HEK293 (cell line): Measurements from ENCODE around the gene CLIC3.

Experiments
- CTCF ChIA-PET: fragments of 350-600 bp; formaldehyde crosslinking; extraction: SDS; loops from one replicate; lab custom pipeline; 2021; ENCODE audit warnings: antibody characterized with exemption; lab: Yijun Ruan, JAX
- POLR2A ChIA-PET: fragments of 300-600 bp; formaldehyde crosslinking; extraction: SDS; loops from one replicate; lab custom pipeline; 2020; ENCODE audit warnings: antibody characterized with exemption, inconsistent platforms; lab: Yijun Ruan, JAX
- H3K27ac ChIP-seq: fragments of 200-500 bp; sonication (Bioruptor generic); 2 replicates; pipeline ENCODE4 v1.5.1; 2014; ENCODE audit warnings: low read depth, low read length, control low read depth, inconsistent platforms; ENCODE audit errors: extremely low read depth
- H3K36me3 ChIP-seq, 2 experiments: fragments of 200-500 bp in 1 of 2; sonication (Bioruptor generic) in 1 of 2; 1 replicate in 1 of 2; 2 replicates in 1 of 2; pipeline ENCODE4 v1.5.1; 2014 to 2017; ENCODE audit warnings: inconsistent platforms in 2 of 2, low read length in 2 of 2; ENCODE audit not compliant: control insufficient read depth in 2 of 2, insufficient read depth in 1 of 2
- H3K4me1 ChIP-seq: fragments of 200-500 bp; sonication (Bioruptor generic); 2 replicates; pipeline ENCODE4 v1.5.1; 2014; ENCODE audit warnings: mild to moderate bottlenecking, low read length, inconsistent platforms; ENCODE audit not compliant: control insufficient read depth, insufficient read depth
- H3K4me3 ChIP-seq: 2 replicates; pipeline ENCODE4 v1.5.1; 2011; ENCODE audit warnings: low read depth, mild to moderate bottlenecking, control low read depth, low read length, moderate library complexity
- H3K9me3 ChIP-seq: fragments of 200-500 bp; sonication (Bioruptor generic); 2 replicates; pipeline ENCODE4 v1.5.1; 2014; ENCODE audit warnings: low read depth, low read length, inconsistent platforms; ENCODE audit not compliant: control insufficient read depth, insufficient read depth
- BCL6B ChIP-seq: fragments of 450-650 bp; formaldehyde crosslinking; IDR thresholded peaks from 2 replicates; pipeline ENCODE4 v1.5.1; 2017; ENCODE audit warnings: missing biosample characterization, missing genetic modification characterization
- EGR2 ChIP-seq: fragments of 450-650 bp; formaldehyde crosslinking; IDR thresholded peaks from 2 replicates; pipeline ENCODE4 v1.5.1; 2016; ENCODE audit warnings: low read depth, missing biosample characterization, missing genetic modification characterization
- GLIS2 ChIP-seq: fragments of 450-650 bp; formaldehyde crosslinking; IDR thresholded peaks from 2 replicates; pipeline ENCODE4 v1.5.1; 2016; ENCODE audit warnings: missing biosample characterization, missing genetic modification characterization
- HIC1 ChIP-seq: fragments of 450-650 bp; formaldehyde crosslinking; IDR thresholded peaks from 2 replicates; pipeline ENCODE4 v1.5.1; 2016; ENCODE audit warnings: missing biosample characterization, missing genetic modification characterization
- SP3 ChIP-seq: fragments of 450-650 bp; formaldehyde crosslinking; IDR thresholded peaks from 2 replicates; pipeline ENCODE4 v1.5.1; 2016; ENCODE audit warnings: missing biosample characterization, missing genetic modification characterization
- SP7 ChIP-seq: fragments of 450-650 bp; formaldehyde crosslinking; IDR thresholded peaks from 2 replicates; pipeline ENCODE4 v1.5.1; 2016; ENCODE audit warnings: missing biosample characterization, missing genetic modification characterization
- ZFHX2 ChIP-seq: fragments of 450-650 bp; formaldehyde crosslinking; conservative IDR thresholded peaks from 2 replicates; pipeline ENCODE4 v1.5.1; 2016; ENCODE audit warnings: missing biosample characterization, missing genetic modification characterization
- ZNF133 ChIP-seq: fragments of 450-650 bp; formaldehyde crosslinking; IDR thresholded peaks from 2 replicates; pipeline ENCODE4 v1.5.1; 2016; ENCODE audit warnings: missing biosample characterization, missing genetic modification characterization
- ZNF157 ChIP-seq: fragments of 450-650 bp; formaldehyde crosslinking; IDR thresholded peaks from 2 replicates; pipeline ENCODE4 v1.5.1; 2016; ENCODE audit warnings: missing biosample characterization, missing genetic modification characterization
- ZNF239 ChIP-seq: fragments of 450-650 bp; formaldehyde crosslinking; IDR thresholded peaks from 2 replicates; pipeline ENCODE4 v1.5.1; 2016; ENCODE audit warnings: missing biosample characterization, missing genetic modification characterization
- ZNF280C ChIP-seq: fragments of 450-650 bp; formaldehyde crosslinking; IDR thresholded peaks from 2 replicates; pipeline ENCODE4 v1.5.1; 2016; ENCODE audit warnings: missing biosample characterization, missing genetic modification characterization
- ZNF449 ChIP-seq: fragments of 450-650 bp; formaldehyde crosslinking; IDR thresholded peaks from 2 replicates; pipeline ENCODE4 v1.5.1; 2017; ENCODE audit warnings: missing biosample characterization, mild to moderate bottlenecking, missing genetic modification characterization, moderate library complexity
- ZNF521 ChIP-seq: fragments of 450-650 bp; formaldehyde crosslinking; IDR thresholded peaks from 2 replicates; pipeline ENCODE4 v1.5.1; 2017; ENCODE audit warnings: missing biosample characterization, mild to moderate bottlenecking, missing genetic modification characterization
- ZNF660 ChIP-seq: fragments of 450-650 bp; IDR thresholded peaks from 2 replicates; pipeline ENCODE4 v1.5.1; 2018; ENCODE audit warnings: missing biosample characterization, mild to moderate bottlenecking, missing genetic modification characterization
- ZNF664 ChIP-seq: fragments of 450-650 bp; formaldehyde crosslinking; IDR thresholded peaks from 2 replicates; pipeline ENCODE4 v1.5.1; 2016; ENCODE audit warnings: missing biosample characterization, missing genetic modification characterization
- ZSCAN5A ChIP-seq: fragments of 450-650 bp; formaldehyde crosslinking; IDR thresholded peaks from 2 replicates; pipeline ENCODE4 v1.5.1; 2016; ENCODE audit warnings: missing biosample characterization, missing genetic modification characterization

CLIC3 gene

GRCh38 chr9:137040568-137040967 lies 44.2 kb upstream of the CLIC3 start:
- Histone ChIP-seq H3K36me3 (peaks cover 0 to 30% of the 10 kb centered on the region in 2 experiments; a peak in 1 of 3 replicates), H3K27ac (no peak overlapping the region), H3K4me1 (peaks cover 5% of the 10 kb centered on the region; the same call in 1 of the 2 replicates), H3K9me3 (no peaks in the 10 kb centered on the region), H3K4me3 (no peak overlapping the region)
- CTCF ChIA-PET, result interaction anchor here (5.3 kb wide), 1 partner anchor 12 kb away, joined by 47 read pairs; the partner anchor contains the start of gene ABCA2
- POLR2A ChIA-PET, result no interaction called here
- no peak for TF ChIP-seq ZNF521 (tag by site-specific recombination)
- TF ChIP-seq ZFHX2 (tag by site-specific recombination), result peak; percentile 64
- TF ChIP-seq EGR2 (tag by site-specific recombination), result peak; percentile 54

- POLR2A ChIA-PET, result no interaction called here
- Histone ChIP-seq H3K4me3 (no peak overlapping the region), H3K36me3 (peaks cover 0 to 30% of the 10 kb centered on the region in 2 experiments; a peak in 1 of 3 replicates), H3K9me3 (no peaks in the 10 kb centered on the region), H3K4me1 (peaks cover 2% of the 10 kb centered on the region; the same call in 1 of the 2 replicates), H3K27ac (no peak overlapping the region)
- TF ChIP-seq ZNF157 (tag by site-specific recombination) (no peak), SP7 (no peak), ZNF239 (tag by site-specific recombination) (no peak), GLIS2 (tag by site-specific recombination) (peak; percentile 11; the same call in 1 of the 2 replicates), ZSCAN5A (no peak), HIC1 (tag by site-specific recombination) (peak; percentile 48; the same call in 1 of the 2 replicates), ZNF449 (tag by site-specific recombination) (no peak), ZFHX2 (tag by site-specific recombination) (peak; percentile 35; the same call in 1 of the 2 replicates), ZNF660 (tag by site-specific recombination) (no peak), SP3 (tag by site-specific recombination) (no peak), ZNF280C (tag by site-specific recombination) (no peak), BCL6B (tag by site-specific recombination) (no peak), ZNF133 (no peak), ZNF664 (no peak)
- CTCF ChIA-PET, result interaction anchor here (0.6 to 2.5 kb wide), 3 partner anchors 11 to 28 kb away, joined by 5 to 24 read pairs (median 5); partner anchors contain the start of gene ABCA2
These were observed 43.4 kb upstream of the CLIC3 start for GRCh38 chr9:137039611-137040366.
